Measurements from ENCODE around the gene OTOG. TPM values are rescaled to one million over a fixed set of nuclear protein-coding genes. Genes with fewer than 3 reads are reported as not detected.

The OTOG gene
- total and polyA plus RNA-seq, 4 experiments from 2014 or later = not detected

GRCh38 chr11:17600316-17601255 lies 53.5 kb downstream of the OTOG start:
- H3K27me3 Mint-ChIP-seq = peaks cover 0 to 5% of the 10 kb centered on the region in 2 donors
- H3K27ac Mint-ChIP-seq = peak overlapping the region in 1 of 7 donors; percentile 58
- no peaks in the 10 kb centered on the region for H3K9me3 Mint-ChIP-seq

GRCh38 chr11:17601256-17601671 lies 54.2 kb downstream of the OTOG start:
- no peak overlapping the region for H3K27ac ChIP-seq (ENCODE audit: low read depth, low read length)
- H3K4me1 ChIP-seq (ENCODE audit: insufficient read depth, low read length) = no peaks in the 10 kb centered on the region
- Mint-ChIP-seq H3K4me3 (no peak overlapping the region), H3K4me1 (peaks cover 0 to 2% (median 0%) of the 10 kb centered on the region in 4 donors), H3K27ac (no peak overlapping the region), H3K27me3 (peaks cover 0 to 6% of the 10 kb centered on the region in 2 donors), H3K9me3 (no peaks in the 10 kb centered on the region), H3K36me3 (no peaks in the 10 kb centered on the region)
- POLR2A ChIA-PET (ENCODE audit: partially characterized antibody) = no interaction called here
- DNase-seq = no peak
- no peak overlapping the region for H3K4me3 ChIP-seq (ENCODE audit: low read length in 2 of 2)
- H3K27me3 ChIP-seq (ENCODE audit: insufficient read depth, low read length) = no peaks in the 10 kb centered on the region
- intact Hi-C loops (cut with micrococcal nuclease) = no loop called here
- CTCF ChIA-PET (ENCODE audit: partially characterized antibody) = interaction anchor here (1.1 to 3.1 kb wide), 2 partner anchors 9 to 16 kb away, joined by 3 to 9 read pairs; no protein-coding TSS in a partner anchor
- no peaks in the 10 kb centered on the region for H3K36me3 ChIP-seq (ENCODE audit: insufficient read depth, low read length)
- no peaks in the 10 kb centered on the region for H3K9me3 ChIP-seq (ENCODE audit: control insufficient read depth in 1 of 2, low read length in 2 of 2)

More at GRCh38 chr11:17600316-17601255, 53.5 kb downstream of the OTOG start:
- CTCF ChIA-PET (ENCODE audit: partially characterized antibody) = interaction anchor here (1.1 to 3.1 kb wide), 4 partner anchors 8 to 376 kb away, joined by 3 to 9 read pairs (median 4); no protein-coding TSS in a partner anchor
- Histone ChIP-seq H3K36me3 (ENCODE audit: insufficient read depth, low read length) (no peaks in the 10 kb centered on the region), H3K27me3 (ENCODE audit: insufficient read depth, low read length) (no peaks in the 10 kb centered on the region), H3K9me3 (ENCODE audit: control insufficient read depth in 1 of 2, low read length in 2 of 2) (no peaks in the 10 kb centered on the region), H3K4me1 (ENCODE audit: insufficient read depth, low read length) (no peaks in the 10 kb centered on the region), H3K27ac (ENCODE audit: low read depth, low read length) (no peak overlapping the region), H3K4me3 (ENCODE audit: low read length in 2 of 2) (no peak overlapping the region)
- no peak for DNase-seq
- POLR2A ChIA-PET (ENCODE audit: partially characterized antibody) = no interaction called here
- intact Hi-C loops (cut with micrococcal nuclease) = no loop called here
- no peaks in the 10 kb centered on the region for H3K36me3 Mint-ChIP-seq
- peaks cover 0 to 2% (median 0%) of the 10 kb centered on the region in 4 donors for H3K4me1 Mint-ChIP-seq
- no peak overlapping the region for H3K4me3 Mint-ChIP-seq

GRCh38 chr11:17601676-17602075 lies 54.6 kb downstream of the OTOG start:
- no peak overlapping the region for H3K27ac Mint-ChIP-seq
- POLR2A ChIA-PET (ENCODE audit: partially characterized antibody) = no interaction called here
- H3K36me3 Mint-ChIP-seq = no peaks in the 10 kb centered on the region

GRCh38 chr11:17602105-17603001 lies 55.3 kb downstream of the OTOG start:
- no peaks in the 10 kb centered on the region for H3K36me3 Mint-ChIP-seq
- peaks cover 0 to 6% of the 10 kb centered on the region in 2 donors for H3K27me3 Mint-ChIP-seq
- Histone ChIP-seq H3K4me1 (ENCODE audit: insufficient read depth, low read length) (no peaks in the 10 kb centered on the region), H3K27ac (ENCODE audit: low read depth, low read length) (no peak overlapping the region), H3K27me3 (ENCODE audit: insufficient read depth, low read length) (no peaks in the 10 kb centered on the region), H3K9me3 (ENCODE audit: control insufficient read depth in 1 of 2, low read length in 2 of 2) (no peaks in the 10 kb centered on the region), H3K36me3 (ENCODE audit: insufficient read depth, low read length) (no peaks in the 10 kb centered on the region), H3K4me3 (ENCODE audit: low read length in 2 of 2) (no peak overlapping the region)
- H3K4me3 Mint-ChIP-seq = no peak overlapping the region
- ChIA-PET CTCF (ENCODE audit: partially characterized antibody) (interaction anchor here (3.1 kb wide), 1 partner anchor 10 kb away, joined by 9 read pairs; no protein-coding TSS in a partner anchor), POLR2A (ENCODE audit: partially characterized antibody) (no interaction called here)
- no peak overlapping the region for H3K27ac Mint-ChIP-seq
- DNase-seq = no peak
- intact Hi-C loops (cut with micrococcal nuclease) = no loop called here
- peaks cover 0 to 2% (median 0%) of the 10 kb centered on the region in 4 donors for H3K4me1 Mint-ChIP-seq
- H3K9me3 Mint-ChIP-seq = no peaks in the 10 kb centered on the region

More at GRCh38 chr11:17601676-17602075, 54.6 kb downstream of the OTOG start:
- Histone ChIP-seq H3K4me1 (ENCODE audit: insufficient read depth, low read length) (no peaks in the 10 kb centered on the region), H3K27me3 (ENCODE audit: insufficient read depth, low read length) (no peaks in the 10 kb centered on the region), H3K4me3 (ENCODE audit: low read length in 2 of 2) (no peak overlapping the region), H3K9me3 (ENCODE audit: control insufficient read depth in 1 of 2, low read length in 2 of 2) (no peaks in the 10 kb centered on the region), H3K27ac (ENCODE audit: low read depth, low read length) (no peak overlapping the region), H3K36me3 (ENCODE audit: insufficient read depth, low read length) (no peaks in the 10 kb centered on the region)
- peaks cover 0 to 6% of the 10 kb centered on the region in 2 donors for H3K27me3 Mint-ChIP-seq
- no peaks in the 10 kb centered on the region for H3K9me3 Mint-ChIP-seq
- H3K4me1 Mint-ChIP-seq = peaks cover 0 to 2% (median 0%) of the 10 kb centered on the region in 4 donors
- H3K4me3 Mint-ChIP-seq = no peak overlapping the region
- CTCF ChIA-PET (ENCODE audit: partially characterized antibody) = interaction anchor here (1.1 to 3.1 kb wide), 2 partner anchors 10 to 15 kb away, joined by 3 to 9 read pairs; no protein-coding TSS in a partner anchor
- DNase-seq = no peak
- intact Hi-C loops (cut with micrococcal nuclease) = no loop called here

- no peak for DNase-seq
- Histone ChIP-seq H3K27ac (ENCODE audit: low read depth, low read length) (no peak overlapping the region), H3K27me3 (ENCODE audit: insufficient read depth, low read length) (no peaks in the 10 kb centered on the region), H3K4me1 (ENCODE audit: insufficient read depth, low read length) (no peaks in the 10 kb centered on the region), H3K36me3 (ENCODE audit: insufficient read depth, low read length) (no peaks in the 10 kb centered on the region), H3K9me3 (ENCODE audit: control insufficient read depth in 1 of 2, low read length in 2 of 2) (no peaks in the 10 kb centered on the region), H3K4me3 (ENCODE audit: low read length in 2 of 2) (no peak overlapping the region)
- H3K27ac Mint-ChIP-seq = no peak overlapping the region
- H3K27me3 Mint-ChIP-seq = peaks cover 0 to 6% of the 10 kb centered on the region in 2 donors
- intact Hi-C loops (cut with micrococcal nuclease) = no loop called here
- H3K9me3 Mint-ChIP-seq = no peaks in the 10 kb centered on the region
- ChIA-PET CTCF (ENCODE audit: partially characterized antibody) (interaction anchor here (3.1 kb wide), 1 partner anchor 11 kb away, joined by 9 read pairs; no protein-coding TSS in a partner anchor), POLR2A (ENCODE audit: partially characterized antibody) (no interaction called here)
- H3K36me3 Mint-ChIP-seq = no peaks in the 10 kb centered on the region
- H3K4me3 Mint-ChIP-seq = no peak overlapping the region
- peaks cover 0 to 2% (median 0%) of the 10 kb centered on the region in 4 donors for H3K4me1 Mint-ChIP-seq
These were observed 56.2 kb downstream of the OTOG start for GRCh38 chr11:17603056-17603825.

- Mint-ChIP-seq H3K9me3 (no peaks in the 10 kb centered on the region), H3K4me1 (peaks cover 0 to 2% (median 0%) of the 10 kb centered on the region in 4 donors), H3K4me3 (no peak overlapping the region), H3K36me3 (no peaks in the 10 kb centered on the region), H3K27me3 (peaks cover 0 to 6% of the 10 kb centered on the region in 2 donors), H3K27ac (no peak overlapping the region)
- DNase-seq = no peak
- Histone ChIP-seq H3K36me3 (ENCODE audit: insufficient read depth, low read length) (no peaks in the 10 kb centered on the region), H3K9me3 (ENCODE audit: control insufficient read depth in 1 of 2, low read length in 2 of 2) (no peaks in the 10 kb centered on the region), H3K27me3 (ENCODE audit: insufficient read depth, low read length) (no peaks in the 10 kb centered on the region), H3K4me3 (ENCODE audit: low read length in 2 of 2) (no peak overlapping the region), H3K4me1 (ENCODE audit: insufficient read depth, low read length) (no peaks in the 10 kb centered on the region), H3K27ac (ENCODE audit: low read depth, low read length) (no peak overlapping the region)
- CTCF ChIA-PET (ENCODE audit: partially characterized antibody) = no interaction called here
- POLR2A ChIA-PET (ENCODE audit: partially characterized antibody) = interaction anchor here (1.1 kb wide), 1 partner anchor 254 kb away, joined by 3 read pairs; no protein-coding TSS in a partner anchor
- intact Hi-C loops (cut with micrococcal nuclease) = no loop called here
These were observed 57.3 kb downstream of the OTOG start for GRCh38 chr11:17604201-17604914.

Measured in CD4-positive, alpha-beta memory T cell (primary cell).